Measurements from ENCODE around the gene SORCS2.

SORCS2 gene

DNA sequence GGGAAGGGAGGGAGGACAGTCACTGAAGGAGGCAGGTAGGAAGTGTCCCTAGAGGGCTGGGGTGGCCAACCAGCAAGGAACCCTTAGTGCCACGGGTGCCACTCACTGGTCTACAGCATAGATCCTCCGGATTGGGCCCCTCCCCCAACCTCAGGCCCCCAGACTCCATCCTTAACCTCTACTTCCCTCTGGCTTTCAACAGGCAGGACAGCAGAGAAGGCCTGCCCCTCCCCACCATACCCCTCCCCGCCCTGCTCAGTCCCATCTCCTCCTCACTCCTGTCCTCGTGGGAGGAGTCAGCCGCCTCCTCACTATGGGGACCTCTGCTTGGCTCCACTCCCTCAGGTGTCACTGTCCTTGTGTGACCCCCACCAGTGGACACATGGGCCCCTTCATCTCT lies 320.1 kb downstream of the SORCS2 start (continued):
- TF ChIP-seq, protein P1, sequence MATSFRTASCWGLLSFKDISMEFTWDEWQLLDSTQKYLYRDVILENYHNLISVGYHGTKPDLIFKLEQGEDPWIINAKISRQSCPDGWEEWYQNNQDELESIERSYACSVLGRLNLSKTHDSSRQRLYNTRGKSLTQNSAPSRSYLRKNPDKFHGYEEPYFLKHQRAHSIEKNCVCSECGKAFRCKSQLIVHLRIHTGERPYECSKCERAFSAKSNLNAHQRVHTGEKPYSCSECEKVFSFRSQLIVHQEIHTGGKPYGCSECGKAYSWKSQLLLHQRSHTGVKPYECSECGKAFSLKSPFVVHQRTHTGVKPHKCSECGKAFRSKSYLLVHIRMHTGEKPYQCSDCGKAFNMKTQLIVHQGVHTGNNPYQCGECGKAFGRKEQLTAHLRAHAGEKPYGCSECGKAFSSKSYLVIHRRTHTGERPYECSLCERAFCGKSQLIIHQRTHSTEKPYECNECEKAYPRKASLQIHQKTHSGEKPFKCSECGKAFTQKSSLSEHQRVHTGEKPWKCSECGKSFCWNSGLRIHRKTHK (tag by site-specific recombination; IDR thresholded peaks at IDR 0.05), result no peak
- TF ChIP-seq, protein P2, sequence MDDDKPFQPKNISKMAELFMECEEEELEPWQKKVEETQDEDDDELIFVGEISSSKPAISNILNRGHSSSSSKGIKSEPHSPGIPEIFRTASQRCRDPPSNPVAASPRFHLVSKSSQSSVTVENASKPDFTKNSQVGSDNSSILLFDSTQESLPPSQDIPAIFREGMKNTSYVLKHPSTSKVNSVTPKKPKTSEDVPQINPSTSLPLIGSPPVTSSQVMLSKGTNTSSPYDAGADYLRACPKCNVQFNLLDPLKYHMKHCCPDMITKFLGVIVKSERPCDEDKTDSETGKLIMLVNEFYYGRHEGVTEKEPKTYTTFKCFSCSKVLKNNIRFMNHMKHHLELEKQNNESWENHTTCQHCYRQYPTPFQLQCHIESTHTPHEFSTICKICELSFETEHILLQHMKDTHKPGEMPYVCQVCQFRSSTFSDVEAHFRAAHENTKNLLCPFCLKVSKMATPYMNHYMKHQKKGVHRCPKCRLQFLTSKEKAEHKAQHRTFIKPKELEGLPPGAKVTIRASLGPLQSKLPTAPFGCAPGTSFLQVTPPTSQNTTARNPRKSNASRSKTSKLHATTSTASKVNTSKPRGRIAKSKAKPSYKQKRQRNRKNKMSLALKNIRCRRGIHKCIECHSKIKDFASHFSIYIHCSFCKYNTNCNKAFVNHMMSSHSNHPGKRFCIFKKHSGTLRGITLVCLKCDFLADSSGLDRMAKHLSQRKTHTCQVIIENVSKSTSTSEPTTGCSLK (tag by site-specific recombination; IDR thresholded peaks at IDR 0.05), result no peak
- TF ChIP-seq ZNF366 (tag by site-specific recombination; conservative IDR thresholded peaks at IDR 0.05) (no peak), ZNF664 (tag by site-specific recombination; IDR thresholded peaks at IDR 0.05) (no peak), ZNF561 (tag by site-specific recombination; IDR thresholded peaks at IDR 0.05; ENCODE audit: borderline replicate concordance) (no peak), ZNF530 (tag by site-specific recombination; IDR thresholded peaks at IDR 0.05; ENCODE audit: low read depth) (no peak), SP2 (tag by site-specific recombination; IDR thresholded peaks at IDR 0.05) (no peak), TCF7L2 (IDR thresholded peaks at IDR 0.05; ENCODE audit: borderline replicate concordance, low read depth, low read length) (no peak)
- TF ChIP-seq, protein P3, sequence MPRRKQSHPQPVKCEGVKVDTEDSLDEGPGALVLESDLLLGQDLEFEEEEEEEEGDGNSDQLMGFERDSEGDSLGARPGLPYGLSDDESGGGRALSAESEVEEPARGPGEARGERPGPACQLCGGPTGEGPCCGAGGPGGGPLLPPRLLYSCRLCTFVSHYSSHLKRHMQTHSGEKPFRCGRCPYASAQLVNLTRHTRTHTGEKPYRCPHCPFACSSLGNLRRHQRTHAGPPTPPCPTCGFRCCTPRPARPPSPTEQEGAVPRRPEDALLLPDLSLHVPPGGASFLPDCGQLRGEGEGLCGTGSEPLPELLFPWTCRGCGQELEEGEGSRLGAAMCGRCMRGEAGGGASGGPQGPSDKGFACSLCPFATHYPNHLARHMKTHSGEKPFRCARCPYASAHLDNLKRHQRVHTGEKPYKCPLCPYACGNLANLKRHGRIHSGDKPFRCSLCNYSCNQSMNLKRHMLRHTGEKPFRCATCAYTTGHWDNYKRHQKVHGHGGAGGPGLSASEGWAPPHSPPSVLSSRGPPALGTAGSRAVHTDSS (tag by site-specific recombination; IDR thresholded peaks at IDR 0.05), result no peak
- TF ChIP-seq, protein P4, sequence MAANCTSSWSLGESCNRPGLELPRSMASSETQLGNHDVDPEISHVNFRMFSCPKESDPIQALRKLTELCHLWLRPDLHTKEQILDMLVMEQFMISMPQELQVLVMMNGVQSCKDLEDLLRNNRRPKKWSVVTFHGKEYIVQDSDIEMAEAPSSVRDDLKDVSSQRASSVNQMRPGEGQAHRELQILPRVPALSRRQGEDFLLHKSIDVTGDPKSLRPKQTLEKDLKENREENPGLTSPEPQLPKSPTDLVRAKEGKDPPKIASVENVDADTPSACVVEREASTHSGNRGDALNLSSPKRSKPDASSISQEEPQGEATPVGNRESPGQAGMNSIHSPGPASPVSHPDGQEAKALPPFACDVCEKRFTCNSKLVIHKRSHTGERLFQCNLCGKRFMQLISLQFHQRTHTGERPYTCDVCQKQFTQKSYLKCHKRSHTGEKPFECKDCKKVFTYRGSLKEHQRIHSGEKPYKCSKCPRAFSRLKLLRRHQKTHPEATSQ (tag by site-specific recombination; IDR thresholded peaks at IDR 0.05), result no peak
- TF ChIP-seq, protein P5, sequence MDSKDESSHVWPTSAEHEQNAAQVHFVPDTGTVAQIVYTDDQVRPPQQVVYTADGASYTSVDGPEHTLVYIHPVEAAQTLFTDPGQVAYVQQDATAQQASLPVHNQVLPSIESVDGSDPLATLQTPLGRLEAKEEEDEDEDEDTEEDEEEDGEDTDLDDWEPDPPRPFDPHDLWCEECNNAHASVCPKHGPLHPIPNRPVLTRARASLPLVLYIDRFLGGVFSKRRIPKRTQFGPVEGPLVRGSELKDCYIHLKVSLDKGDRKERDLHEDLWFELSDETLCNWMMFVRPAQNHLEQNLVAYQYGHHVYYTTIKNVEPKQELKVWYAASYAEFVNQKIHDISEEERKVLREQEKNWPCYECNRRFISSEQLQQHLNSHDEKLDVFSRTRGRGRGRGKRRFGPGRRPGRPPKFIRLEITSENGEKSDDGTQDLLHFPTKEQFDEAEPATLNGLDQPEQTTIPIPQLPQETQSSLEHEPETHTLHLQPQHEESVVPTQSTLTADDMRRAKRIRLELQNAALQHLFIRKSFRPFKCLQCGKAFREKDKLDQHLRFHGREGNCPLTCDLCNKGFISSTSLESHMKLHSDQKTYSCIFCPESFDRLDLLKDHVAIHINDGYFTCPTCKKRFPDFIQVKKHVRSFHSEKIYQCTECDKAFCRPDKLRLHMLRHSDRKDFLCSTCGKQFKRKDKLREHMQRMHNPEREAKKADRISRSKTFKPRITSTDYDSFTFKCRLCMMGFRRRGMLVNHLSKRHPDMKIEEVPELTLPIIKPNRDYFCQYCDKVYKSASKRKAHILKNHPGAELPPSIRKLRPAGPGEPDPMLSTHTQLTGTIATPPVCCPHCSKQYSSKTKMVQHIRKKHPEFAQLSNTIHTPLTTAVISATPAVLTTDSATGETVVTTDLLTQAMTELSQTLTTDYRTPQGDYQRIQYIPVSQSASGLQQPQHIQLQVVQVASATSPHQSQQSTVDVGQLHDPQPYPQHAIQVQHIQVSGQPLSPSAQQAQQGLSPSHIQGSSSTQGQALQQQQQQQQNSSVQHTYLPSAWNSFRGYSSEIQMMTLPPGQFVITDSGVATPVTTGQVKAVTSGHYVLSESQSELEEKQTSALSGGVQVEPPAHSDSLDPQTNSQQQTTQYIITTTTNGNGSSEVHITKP (tag by site-specific recombination; IDR thresholded peaks at IDR 0.05), result no peak

DNA sequence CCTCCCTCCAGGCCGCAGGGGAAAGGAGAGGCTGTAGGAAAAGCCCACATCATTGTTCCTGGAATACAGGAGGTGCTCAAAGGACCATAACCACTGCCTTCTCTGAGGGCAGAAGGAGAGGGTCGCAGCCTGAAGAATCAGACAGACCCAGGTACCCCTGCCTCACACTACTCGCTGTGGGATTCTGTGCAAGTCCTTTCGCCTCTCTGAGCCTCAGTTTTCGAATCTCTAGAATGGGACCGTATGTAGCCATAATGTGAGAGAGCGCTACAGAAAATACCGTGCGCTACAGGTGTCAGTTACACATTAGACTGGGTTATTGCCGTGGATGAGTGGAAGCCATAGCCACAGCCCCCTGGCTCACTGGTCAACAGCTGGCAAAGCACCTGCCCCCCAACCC lies 320.6 kb downstream of the SORCS2 start:
- H3K4me1 ChIP-seq (ENCODE audit: control insufficient read depth, insufficient read depth, low read length), result no peaks in the 10 kb centered on the region
- H3K36me3 ChIP-seq (ENCODE audit: control insufficient read depth in 2 of 2, insufficient read depth in 1 of 2, low read length in 2 of 2), result no peaks in the 10 kb centered on the region
- ChIA-PET CTCF (no interaction called here), POLR2A (no interaction called here)
- no peaks in the 10 kb centered on the region for H3K9me3 ChIP-seq (ENCODE audit: control insufficient read depth, insufficient read depth, low read depth, low read length)
- no peak overlapping the region for H3K27ac ChIP-seq (ENCODE audit: extremely low read depth, low read depth, low read length)
- no peak overlapping the region for H3K4me3 ChIP-seq (ENCODE audit: low read depth, low read length)
- no peak for TF ChIP-seq KLF9 (tag by site-specific recombination; IDR thresholded peaks at IDR 0.05; ENCODE audit: low read depth)
- TF ChIP-seq, protein P6, sequence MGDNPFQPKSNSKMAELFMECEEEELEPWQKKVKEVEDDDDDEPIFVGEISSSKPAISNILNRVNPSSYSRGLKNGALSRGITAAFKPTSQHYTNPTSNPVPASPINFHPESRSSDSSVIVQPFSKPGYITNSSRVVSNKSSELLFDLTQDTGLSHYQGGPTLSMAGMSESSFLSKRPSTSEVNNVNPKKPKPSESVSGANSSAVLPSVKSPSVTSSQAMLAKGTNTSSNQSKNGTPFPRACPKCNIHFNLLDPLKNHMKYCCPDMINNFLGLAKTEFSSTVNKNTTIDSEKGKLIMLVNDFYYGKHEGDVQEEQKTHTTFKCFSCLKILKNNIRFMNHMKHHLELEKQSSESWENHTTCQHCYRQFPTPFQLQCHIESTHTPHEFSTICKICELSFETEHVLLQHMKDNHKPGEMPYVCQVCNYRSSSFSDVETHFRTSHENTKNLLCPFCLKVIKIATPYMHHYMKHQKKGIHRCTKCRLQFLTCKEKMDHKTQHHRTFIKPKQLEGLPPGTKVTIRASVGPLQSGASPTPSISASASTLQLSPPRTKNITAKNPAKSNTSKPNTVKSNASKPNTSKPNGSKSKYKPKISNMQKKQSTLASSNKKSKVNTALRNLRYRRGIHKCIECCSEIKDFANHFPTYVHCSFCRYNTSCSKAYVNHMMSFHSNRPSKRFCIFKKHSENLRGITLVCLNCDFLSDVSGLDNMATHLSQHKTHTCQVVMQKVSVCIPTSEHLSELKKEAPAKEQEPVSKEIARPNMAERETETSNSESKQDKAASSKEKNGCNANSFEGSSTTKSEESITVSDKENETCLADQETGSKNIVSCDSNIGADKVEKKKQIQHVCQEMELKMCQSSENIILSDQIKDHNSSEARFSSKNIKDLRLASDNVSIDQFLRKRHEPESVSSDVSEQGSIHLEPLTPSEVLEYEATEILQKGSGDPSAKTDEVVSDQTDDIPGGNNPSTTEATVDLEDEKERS (tag by site-specific recombination; IDR thresholded peaks at IDR 0.05), result no peak
- TF ChIP-seq ZNF560 (tag by site-specific recombination; IDR thresholded peaks at IDR 0.05; ENCODE audit: borderline replicate concordance), result no peak
- no peak for TF ChIP-seq YY1 (tag by site-specific recombination; IDR thresholded peaks at IDR 0.05)
- TF ChIP-seq, protein P7, sequence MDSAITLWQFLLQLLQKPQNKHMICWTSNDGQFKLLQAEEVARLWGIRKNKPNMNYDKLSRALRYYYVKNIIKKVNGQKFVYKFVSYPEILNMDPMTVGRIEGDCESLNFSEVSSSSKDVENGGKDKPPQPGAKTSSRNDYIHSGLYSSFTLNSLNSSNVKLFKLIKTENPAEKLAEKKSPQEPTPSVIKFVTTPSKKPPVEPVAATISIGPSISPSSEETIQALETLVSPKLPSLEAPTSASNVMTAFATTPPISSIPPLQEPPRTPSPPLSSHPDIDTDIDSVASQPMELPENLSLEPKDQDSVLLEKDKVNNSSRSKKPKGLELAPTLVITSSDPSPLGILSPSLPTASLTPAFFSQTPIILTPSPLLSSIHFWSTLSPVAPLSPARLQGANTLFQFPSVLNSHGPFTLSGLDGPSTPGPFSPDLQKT (IDR thresholded peaks at IDR 0.05; ENCODE audit: borderline replicate concordance, low read depth, low read length), result no peak
- TF ChIP-seq ZNF654 (tag by site-specific recombination; IDR thresholded peaks at IDR 0.05; ENCODE audit: low read depth), result no peak
- no peak for TF ChIP-seq ZNF544 (tag by site-specific recombination; IDR thresholded peaks at IDR 0.05)
- no peak for TF ChIP-seq ZNF23 (tag by site-specific recombination; IDR thresholded peaks at IDR 0.05; ENCODE audit: borderline replicate concordance)
- TF ChIP-seq ZNF341 (tag by site-specific recombination; IDR thresholded peaks at IDR 0.05; ENCODE audit: low read depth), result no peak
- TF ChIP-seq ZXDB (tag by site-specific recombination; IDR thresholded peaks at IDR 0.05), result no peak

Measured in HEK293 (cell line).